Measurements from ENCODE around the gene FMN1. TPM values are rescaled to one million over a fixed set of nuclear protein-coding genes. Genes with fewer than 3 reads are reported as not detected.

The FMN1 gene
- total and polyA plus RNA-seq, 7 donors = 3.0 to 19.9 (median 6.7) TPM

DNA sequence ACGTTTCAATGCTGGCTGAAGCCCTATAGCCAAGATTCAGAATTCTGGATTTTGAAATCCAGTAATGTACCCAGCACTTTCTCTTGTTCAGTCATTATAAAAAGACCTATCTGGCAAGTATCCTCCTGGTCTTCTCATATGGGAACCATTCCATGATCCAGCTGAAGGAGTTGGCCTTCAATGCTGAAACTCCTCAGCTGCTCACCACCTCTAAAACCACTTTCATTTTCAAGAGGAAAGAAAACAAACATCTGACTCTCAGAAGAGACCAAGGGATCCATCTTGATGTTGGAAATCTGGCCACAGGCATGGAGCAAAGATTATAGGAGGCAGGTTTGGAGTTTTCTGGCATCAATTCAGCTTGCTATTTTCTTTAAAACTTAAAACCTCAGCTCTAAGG, 235.4 kb downstream of the FMN1 start:
- 78 to 94% methylated on average over 1 of the region's 1 CpG for whole genome bisulfite sequencing, 2 donors
- no peaks in the 10 kb centered on the region for H3K27me3 ChIP-seq
- intact Hi-C loops (cut with DNase I) = no loop called here
- no peak overlapping the region for H3K4me3 ChIP-seq
- DNase-seq = no peak
- H3K36me3 ChIP-seq = no peaks in the 10 kb centered on the region
- no peak for TF ChIP-seq POLR2A (IDR thresholded peaks at IDR 0.05)
- no peak for TF ChIP-seq EP300 (IDR thresholded peaks at IDR 0.05)
- TF ChIP-seq, protein P1, sequence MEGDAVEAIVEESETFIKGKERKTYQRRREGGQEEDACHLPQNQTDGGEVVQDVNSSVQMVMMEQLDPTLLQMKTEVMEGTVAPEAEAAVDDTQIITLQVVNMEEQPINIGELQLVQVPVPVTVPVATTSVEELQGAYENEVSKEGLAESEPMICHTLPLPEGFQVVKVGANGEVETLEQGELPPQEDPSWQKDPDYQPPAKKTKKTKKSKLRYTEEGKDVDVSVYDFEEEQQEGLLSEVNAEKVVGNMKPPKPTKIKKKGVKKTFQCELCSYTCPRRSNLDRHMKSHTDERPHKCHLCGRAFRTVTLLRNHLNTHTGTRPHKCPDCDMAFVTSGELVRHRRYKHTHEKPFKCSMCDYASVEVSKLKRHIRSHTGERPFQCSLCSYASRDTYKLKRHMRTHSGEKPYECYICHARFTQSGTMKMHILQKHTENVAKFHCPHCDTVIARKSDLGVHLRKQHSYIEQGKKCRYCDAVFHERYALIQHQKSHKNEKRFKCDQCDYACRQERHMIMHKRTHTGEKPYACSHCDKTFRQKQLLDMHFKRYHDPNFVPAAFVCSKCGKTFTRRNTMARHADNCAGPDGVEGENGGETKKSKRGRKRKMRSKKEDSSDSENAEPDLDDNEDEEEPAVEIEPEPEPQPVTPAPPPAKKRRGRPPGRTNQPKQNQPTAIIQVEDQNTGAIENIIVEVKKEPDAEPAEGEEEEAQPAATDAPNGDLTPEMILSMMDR (IDR thresholded peaks at IDR 0.05) = no peak
- peak in 3 of 4 donors; percentile 31 to 58 (median 47) for TF ChIP-seq POLR2AphosphoS5 (IDR thresholded peaks at IDR 0.05)
- H3K27ac ChIP-seq = peak overlapping the region; percentile 12 to 60 (median 41)
- H3K9me3 ChIP-seq = no peaks in the 10 kb centered on the region
- peaks cover 0 to 26% (median 7%) of the 10 kb centered on the region in 4 donors for H3K4me1 ChIP-seq

DNA sequence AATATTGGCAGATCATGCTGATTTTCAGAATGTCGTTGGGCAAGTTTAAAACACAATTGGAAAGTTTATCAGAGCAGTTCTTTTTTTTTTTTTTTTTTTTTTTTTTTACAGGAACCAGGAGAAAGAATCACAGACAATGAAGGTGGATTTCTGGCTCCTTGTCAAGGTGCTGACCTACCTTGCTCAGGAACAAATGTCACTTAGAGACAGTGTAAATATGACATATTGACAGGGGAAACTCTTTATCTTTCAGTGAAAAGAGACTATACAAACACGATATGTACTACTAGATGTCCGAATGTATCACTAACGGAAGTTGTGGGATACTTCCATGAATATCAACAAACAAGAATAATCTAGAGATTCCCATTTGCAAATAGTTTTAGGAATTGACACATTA, 237.3 kb downstream of the FMN1 start:
- H3K9me3 ChIP-seq = no peaks in the 10 kb centered on the region
- DNase-seq = no peak
- peaks cover 0 to 28% (median 7%) of the 10 kb centered on the region in 4 donors for H3K4me1 ChIP-seq
- peak overlapping the region in 2 of 4 donors; percentile 51 to 66 for H3K27ac ChIP-seq
- intact Hi-C loops (cut with DNase I) = no loop called here
- H3K27me3 ChIP-seq = no peaks in the 10 kb centered on the region
- no peak overlapping the region for H3K4me3 ChIP-seq
- no peaks in the 10 kb centered on the region for H3K36me3 ChIP-seq
- 50 to 73% methylated on average over 4 of the region's 4 CpGs for WGBS, 2 donors
- TF ChIP-seq POLR2AphosphoS5 (IDR thresholded peaks at IDR 0.05) (no peak), EP300 (IDR thresholded peaks at IDR 0.05) (no peak), POLR2A (IDR thresholded peaks at IDR 0.05) (no peak)
- TF ChIP-seq, protein P1 (IDR thresholded peaks at IDR 0.05) = no peak

DNA sequence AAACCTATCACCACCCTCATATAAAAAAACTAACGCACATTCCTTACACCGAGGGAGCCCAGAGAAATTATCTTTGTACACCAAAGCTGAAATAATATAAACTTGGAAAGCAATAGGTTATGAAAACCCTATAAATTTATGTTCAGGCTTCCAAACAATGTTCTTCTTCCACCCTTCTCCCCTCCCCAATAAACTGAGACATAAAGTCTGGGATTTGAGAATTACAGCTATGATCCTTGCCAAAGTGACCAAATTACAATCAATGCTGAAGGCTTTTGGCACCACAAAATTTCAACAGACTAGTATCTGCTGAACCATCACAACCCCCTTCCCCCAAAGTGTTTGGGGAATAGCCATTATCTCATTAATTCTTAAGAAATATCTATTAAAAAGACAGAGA, 237.8 kb downstream of the FMN1 start:
- Histone ChIP-seq H3K4me3 (no peak overlapping the region), H3K36me3 (no peaks in the 10 kb centered on the region), H3K27ac (peak overlapping the region; percentile 9 to 66 (median 48)), H3K27me3 (no peaks in the 10 kb centered on the region), H3K4me1 (peaks cover 0 to 32% (median 7%) of the 10 kb centered on the region in 4 donors), H3K9me3 (no peaks in the 10 kb centered on the region)
- no peak for DNase-seq
- WGBS, 2 donors = 79 to 83% methylated on average over 2 of the region's 2 CpGs
- no peak for TF ChIP-seq EP300 (IDR thresholded peaks at IDR 0.05)
- no peak for TF ChIP-seq POLR2A (IDR thresholded peaks at IDR 0.05)
- TF ChIP-seq POLR2AphosphoS5 (IDR thresholded peaks at IDR 0.05) = no peak
- intact Hi-C loops (cut with DNase I) = no loop called here

DNA sequence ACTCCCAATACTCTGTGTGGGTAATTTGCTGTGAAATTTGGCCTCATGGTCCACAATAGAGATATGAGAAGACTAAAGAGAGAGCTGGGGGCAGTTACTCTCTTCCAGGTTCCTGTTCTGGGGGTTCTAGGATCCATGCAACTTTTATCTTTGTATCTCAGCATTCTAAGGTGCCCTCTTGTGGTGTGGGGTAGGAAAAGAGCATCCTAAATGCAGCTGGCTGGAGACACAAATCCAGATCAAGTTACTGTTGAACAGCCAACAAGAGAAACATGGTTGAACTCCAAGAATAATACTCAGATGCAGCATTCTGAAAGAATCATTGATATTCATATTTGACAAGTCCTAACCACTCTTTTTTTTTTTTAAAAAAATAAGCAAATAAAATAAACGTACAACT, 238.5 kb downstream of the FMN1 start:
- H3K4me3 ChIP-seq = no peak overlapping the region
- peaks cover 0 to 32% (median 7%) of the 10 kb centered on the region in 4 donors for H3K4me1 ChIP-seq
- peak overlapping the region in 3 of 4 donors; percentile 45 to 66 (median 51) for H3K27ac ChIP-seq
- DNase-seq = no peak
- 59 to 63% methylated on average over 1 of the region's 1 CpG for WGBS, 2 donors
- TF ChIP-seq EP300 (IDR thresholded peaks at IDR 0.05) (no peak), POLR2AphosphoS5 (IDR thresholded peaks at IDR 0.05) (peak in 1 of 4 donors; percentile 19), POLR2A (IDR thresholded peaks at IDR 0.05) (no peak)
- TF ChIP-seq, protein P1 (IDR thresholded peaks at IDR 0.05) = peak; percentile 17 to 55 (median 34)
- intact Hi-C loops (cut with DNase I) = no loop called here
- no peaks in the 10 kb centered on the region for H3K9me3 ChIP-seq
- H3K27me3 ChIP-seq = no peaks in the 10 kb centered on the region
- H3K36me3 ChIP-seq = no peaks in the 10 kb centered on the region

DNA sequence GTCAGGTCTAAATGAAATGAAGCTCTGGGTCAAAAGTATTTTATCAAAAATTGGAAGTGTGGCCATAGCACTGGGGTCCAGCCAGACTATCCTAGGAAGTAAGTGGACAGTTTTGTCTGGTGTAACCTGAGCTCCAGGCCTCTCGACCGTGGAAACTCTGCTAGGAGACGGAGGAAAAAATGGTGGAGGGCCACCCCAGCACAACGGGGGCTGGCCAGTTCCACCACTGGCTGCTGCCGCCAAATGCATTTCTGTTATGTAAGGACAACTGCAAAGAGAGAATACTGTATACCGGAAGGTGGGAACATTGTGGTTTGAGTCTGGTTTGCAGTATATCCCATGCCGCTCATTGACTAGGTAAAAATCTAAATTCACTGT, 241.0 kb downstream of the FMN1 start:
- Histone ChIP-seq H3K9me3 (no peaks in the 10 kb centered on the region), H3K36me3 (no peaks in the 10 kb centered on the region), H3K27ac (no peak overlapping the region), H3K4me1 (peaks cover 0 to 27% (median 7%) of the 10 kb centered on the region in 4 donors), H3K27me3 (no peaks in the 10 kb centered on the region), H3K4me3 (no peak overlapping the region)
- no peak for DNase-seq
- WGBS, 2 donors = 89 to 92% methylated on average over 7 of the region's 7 CpGs
- intact Hi-C loops (cut with DNase I) = no loop called here
- TF ChIP-seq POLR2A (IDR thresholded peaks at IDR 0.05) (no peak), POLR2AphosphoS5 (IDR thresholded peaks at IDR 0.05) (no peak), EP300 (IDR thresholded peaks at IDR 0.05) (no peak)
- TF ChIP-seq, protein P1 (IDR thresholded peaks at IDR 0.05) = no peak
